HG02885 (cell line): ENCODE measurements around the gene OR5K2.
A peak's percentile ranks its signal among the peaks of the same experiment; 100 is the strongest.

ENCODE experiments used
- ATAC-seq: cut with Tn5 transposase; IDR thresholded peaks from one replicate; pipeline ENCODE4 v1.9.1; 2021; ENCODE audit warnings: mild to moderate bottlenecking; ENCODE audit not compliant: unreplicated experiment, poor library complexity

The OR5K2 gene

DNA sequence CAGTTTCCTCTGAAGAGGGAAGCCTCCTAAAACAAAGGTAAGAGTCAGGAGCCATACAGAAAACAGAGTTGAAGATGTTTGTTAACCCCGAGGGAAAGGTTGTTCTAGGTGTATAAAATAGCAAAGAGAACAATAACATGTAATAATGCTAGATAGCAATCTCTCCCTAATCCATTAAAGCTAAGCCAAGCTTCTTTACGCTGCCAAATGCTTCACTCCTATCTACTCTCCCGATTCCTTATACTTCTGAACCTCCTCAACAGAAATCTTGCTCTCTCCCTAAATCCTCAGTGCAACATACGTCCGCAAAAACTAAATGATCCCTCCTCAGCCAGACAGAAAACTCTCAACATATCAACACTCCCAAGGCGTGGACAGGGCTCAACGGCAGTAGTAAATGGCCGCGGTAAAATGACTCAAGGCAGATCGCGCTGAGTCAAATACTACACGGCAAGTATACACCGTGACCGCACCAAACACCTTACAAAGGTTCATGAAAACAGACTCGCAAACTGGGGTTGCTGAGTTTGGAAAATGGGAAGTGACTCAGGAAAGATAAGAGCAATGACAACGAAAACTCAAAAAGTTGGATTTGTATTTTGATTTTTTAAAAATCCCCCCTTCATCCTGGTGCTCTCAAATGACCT is 24.5 kb downstream of the OR5K2 start:
- peak; percentile 48 for ATAC-seq

- ATAC-seq: peak; percentile 88
Observed at GRCh38 chr3:98522544-98523281, 25.2 kb downstream of the OR5K2 start, which contains the start of gene CLDND1. CLDND1 (minus strand) TSS chr3:98522902; CDS start chr3:98521424, 1,478 bp downstream.

GRCh38 chr3:98525494-98525893 is 28.0 kb downstream of the OR5K2 start:
- ATAC-seq: no peak

DNA sequence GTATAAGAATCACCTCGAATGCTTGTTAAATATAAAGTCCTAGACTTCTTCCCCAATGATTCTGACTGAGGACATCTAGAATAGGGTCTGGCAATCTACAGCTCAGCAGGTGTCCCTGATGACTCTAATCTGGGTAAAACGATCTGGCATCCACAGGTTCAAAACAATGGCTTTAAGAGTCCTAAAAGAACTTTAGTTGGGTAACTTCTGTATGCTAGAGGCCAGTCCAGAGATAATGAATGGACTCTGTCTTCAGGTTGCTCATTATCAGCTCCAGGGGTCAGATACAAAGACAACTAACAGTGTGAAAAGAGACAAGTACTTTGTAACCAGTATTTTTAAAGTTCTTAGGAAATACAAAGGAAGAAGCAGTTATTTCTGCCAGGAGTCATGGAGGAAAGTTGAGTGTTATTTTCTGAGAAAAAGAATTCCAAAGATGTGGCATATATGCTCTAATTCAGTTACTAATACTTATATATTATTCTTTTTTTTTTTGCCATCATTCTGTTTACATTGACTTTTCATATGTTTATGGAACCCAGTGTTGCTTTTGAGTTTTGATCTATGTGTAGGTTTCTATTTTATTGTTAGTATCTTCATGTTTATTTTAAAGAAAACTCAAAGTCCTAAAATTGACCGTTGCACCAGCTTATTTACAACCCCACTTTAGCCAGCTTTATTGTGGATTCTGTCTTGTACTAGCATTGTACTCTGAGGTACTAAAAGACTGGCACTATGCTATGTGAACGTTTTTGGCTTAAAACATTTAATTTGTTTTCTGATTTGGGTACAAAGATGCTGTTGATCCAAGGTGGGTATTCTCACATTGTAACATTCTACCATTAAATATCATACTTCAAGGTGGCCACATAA is 31.2 kb downstream of the OR5K2 start:
- no peak for ATAC-seq

GRCh38 chr3:98529856-98530459 is 32.5 kb downstream of the OR5K2 start:
- ATAC-seq: no peak

GRCh38 chr3:98530676-98531075 is 33.2 kb downstream of the OR5K2 start:
- ATAC-seq: peak; percentile 25

DNA sequence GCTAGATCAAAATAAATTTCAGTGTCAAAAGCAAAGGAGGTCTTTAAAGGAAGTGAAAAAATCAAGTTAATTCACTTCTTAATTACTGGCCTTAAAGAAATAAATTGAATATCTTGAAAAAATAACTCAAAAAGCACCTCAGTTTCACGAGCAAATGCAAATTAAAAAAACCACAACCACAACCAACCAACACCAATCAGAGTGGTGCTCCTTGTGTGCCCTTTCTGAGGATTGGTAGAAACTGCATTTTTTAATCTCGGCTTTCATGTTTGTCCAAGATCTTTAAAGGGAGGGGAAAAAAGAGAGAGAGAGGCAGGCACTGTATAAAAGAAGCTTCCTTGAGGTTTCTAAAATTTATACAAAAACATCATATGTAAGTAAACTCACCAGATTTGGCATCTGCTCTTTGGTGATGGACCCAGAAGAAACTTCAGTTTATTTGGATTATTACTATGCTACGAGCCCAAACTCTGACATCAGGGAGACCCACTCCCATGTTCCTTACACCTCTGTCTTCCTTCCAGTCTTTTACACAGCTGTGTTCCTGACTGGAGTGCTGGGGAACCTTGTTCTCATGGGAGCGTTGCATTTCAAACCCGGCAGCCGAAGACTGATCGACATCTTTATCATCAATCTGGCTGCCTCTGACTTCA is 34.3 kb downstream of the OR5K2 start, which contains the start of gene GPR15:
Gene GPR15 (plus strand): TSS at position 357 of the 653 bp plus-strand sequence. CDS start 56 bp downstream, at position 413.
- ATAC-seq: peak; percentile 32

DNA sequence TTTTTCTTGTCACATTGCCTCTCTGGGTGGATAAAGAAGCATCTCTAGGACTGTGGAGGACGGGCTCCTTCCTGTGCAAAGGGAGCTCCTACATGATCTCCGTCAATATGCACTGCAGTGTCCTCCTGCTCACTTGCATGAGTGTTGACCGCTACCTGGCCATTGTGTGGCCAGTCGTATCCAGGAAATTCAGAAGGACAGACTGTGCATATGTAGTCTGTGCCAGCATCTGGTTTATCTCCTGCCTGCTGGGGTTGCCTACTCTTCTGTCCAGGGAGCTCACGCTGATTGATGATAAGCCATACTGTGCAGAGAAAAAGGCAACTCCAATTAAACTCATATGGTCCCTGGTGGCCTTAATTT is 34.8 kb downstream of the OR5K2 start:
- no peak for ATAC-seq

DNA sequence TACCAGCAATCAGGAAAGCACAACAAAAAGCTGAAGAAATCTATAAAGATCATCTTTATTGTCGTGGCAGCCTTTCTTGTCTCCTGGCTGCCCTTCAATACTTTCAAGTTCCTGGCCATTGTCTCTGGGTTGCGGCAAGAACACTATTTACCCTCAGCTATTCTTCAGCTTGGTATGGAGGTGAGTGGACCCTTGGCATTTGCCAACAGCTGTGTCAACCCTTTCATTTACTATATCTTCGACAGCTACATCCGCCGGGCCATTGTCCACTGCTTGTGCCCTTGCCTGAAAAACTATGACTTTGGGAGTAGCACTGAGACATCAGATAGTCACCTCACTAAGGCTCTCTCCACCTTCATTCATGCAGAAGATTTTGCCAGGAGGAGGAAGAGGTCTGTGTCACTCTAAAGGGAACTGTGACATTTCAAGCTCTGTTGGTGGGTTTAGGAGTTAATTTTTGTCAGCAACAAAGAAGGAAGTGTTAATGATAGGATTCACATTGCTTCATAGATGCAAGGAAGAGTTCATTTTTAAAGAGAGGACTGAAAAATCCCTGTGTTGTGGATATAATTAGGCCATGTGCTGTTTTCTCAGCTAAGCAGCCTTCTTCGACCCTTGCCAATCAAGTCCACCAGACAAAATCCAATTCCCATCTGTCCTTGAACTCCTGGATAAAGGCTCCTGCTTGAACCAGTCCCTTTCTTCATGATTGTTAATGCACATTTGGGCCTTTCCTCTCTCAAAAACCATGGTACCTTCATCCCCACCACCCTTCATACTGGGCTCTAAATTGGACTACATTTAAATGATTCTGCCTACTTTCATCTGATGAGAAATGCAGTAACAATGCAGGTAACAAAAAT is 35.5 kb downstream of the OR5K2 start:
- ATAC-seq: no peak

DNA sequence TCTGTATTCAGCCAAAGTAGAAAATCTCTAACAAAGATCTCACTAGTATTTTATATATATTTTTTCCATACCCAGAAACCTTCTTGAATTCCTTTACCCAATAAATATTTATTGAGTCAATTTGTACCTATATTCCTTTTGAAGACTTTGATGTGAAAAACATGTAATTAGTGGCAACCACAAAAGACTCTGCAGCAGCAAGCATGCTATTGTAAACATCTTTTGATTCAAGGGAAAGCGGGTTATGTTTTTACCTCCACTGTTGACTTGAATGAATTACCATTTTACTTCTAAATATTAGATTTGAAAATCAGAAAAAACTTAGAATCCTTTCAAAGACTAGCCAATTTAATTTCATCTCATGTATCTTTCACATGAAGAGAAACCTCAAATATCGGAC is 36.7 kb downstream of the OR5K2 start:
- no peak for ATAC-seq

GRCh38 chr3:98534734-98535133 is 37.3 kb downstream of the OR5K2 start:
- ATAC-seq: no peak

GRCh38 chr3:98536456-98537017 is 39.1 kb downstream of the OR5K2 start:
- ATAC-seq: peak; percentile 77

DNA sequence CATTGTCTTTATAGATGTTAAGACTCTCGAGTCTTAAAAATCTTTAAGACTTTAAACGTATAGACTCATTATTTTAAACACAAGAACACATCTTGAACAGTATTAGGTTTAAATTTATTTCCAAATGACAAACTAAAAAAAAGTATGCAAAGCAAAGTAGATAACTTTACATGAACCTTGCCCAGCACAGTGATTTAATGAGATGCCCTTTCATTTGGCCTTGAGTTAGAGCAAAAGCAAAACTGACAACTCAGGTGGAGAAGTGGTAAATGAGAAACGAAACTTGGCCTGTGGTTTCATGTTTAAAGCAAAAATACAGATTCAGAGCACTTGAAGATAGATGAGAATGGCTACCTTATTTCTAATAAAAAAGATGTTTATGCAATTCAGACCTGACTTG is 42.9 kb downstream of the OR5K2 start:
- peak; percentile 59 for ATAC-seq

GRCh38 chr3:98541695-98542094 is 44.2 kb downstream of the OR5K2 start:
- no peak for ATAC-seq

GRCh38 chr3:98542623-98543022 is 45.1 kb downstream of the OR5K2 start:
- ATAC-seq: no peak

DNA sequence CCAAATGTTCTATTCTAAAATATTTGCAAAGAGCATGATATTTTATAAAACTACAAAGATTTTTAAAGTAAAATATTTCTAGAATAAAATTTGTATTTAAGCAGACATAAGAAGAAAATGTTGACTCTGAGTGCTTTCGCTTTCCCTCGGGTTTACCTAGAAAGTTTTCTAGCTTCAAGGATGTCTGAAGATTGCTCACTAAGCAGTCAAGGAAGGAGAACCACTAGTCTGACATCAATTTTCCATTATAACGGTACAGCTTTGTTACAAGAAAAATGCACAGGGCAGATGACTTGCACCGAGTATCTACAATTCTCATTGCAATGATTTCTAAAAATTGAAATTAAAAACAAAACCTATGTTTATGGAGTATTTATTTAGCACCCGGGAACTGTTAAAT is 48.5 kb downstream of the OR5K2 start:
- ATAC-seq: peak; percentile 74
